Pancreas (tissue), 10 donors: Measurements from ENCODE around the gene SERPINA9. TPM values are rescaled to one million over a fixed set of nuclear protein-coding genes. Genes with fewer than 3 reads are reported as not detected.
"Not testable (repeated sequence)": the region's sequence is repeated elsewhere in the genome, so short reads cannot be mapped to it uniquely, and the experiment has no call there.

ENCODE experiments used
- ATAC-seq, 4 donors: fragments of 200-7000 bp; cut with Tn5 transposase; one replicate each; pipeline versions ENCODE4 v1.8.0 to v1.9.1; 2020; ENCODE audit warnings: mild to moderate bottlenecking in 4 of 4, moderate library complexity in 4 of 4
- DNase-seq, 6 donors: peaks; one replicate each; pipeline ENCODE4 v3.0.0-alpha.2; 2020
- FAIRE-seq: peaks from 2 replicates; lab custom pipeline; 2012; peaks lifted over from hg19 to GRCh38; lab: Jason Lieb, UNC
- H3K27ac ChIP-seq, 4 donors: fragments of 200-600 bp; sonication (generic); 1 replicate in 3 of 4; 2 replicates in 1 of 4; pipeline versions ENCODE4 v1.5.0 to v1.8.0; 2020
- H3K27me3 ChIP-seq, 4 donors: fragments of 200-600 bp; one replicate each; pipeline ENCODE4 v1.8.0; 2021
- H3K36me3 ChIP-seq, 3 donors: fragments of 200-600 bp; sonication (generic) in 1 of 3; one replicate each; pipeline versions ENCODE4 v1.5.0 to v1.8.0; 2020 to 2021
- H3K4me1 ChIP-seq, 3 donors: fragments of 200-600 bp; one replicate each; pipeline ENCODE4 v1.8.0; 2021
- H3K4me3 ChIP-seq, 4 donors: fragments of 200-600 bp; sonication (generic) in 2 of 4; one replicate each; pipeline versions ENCODE4 v1.5.0 to v1.8.0; 2020 to 2021
- H3K9me3 ChIP-seq, 4 donors: fragments of 200-600 bp; one replicate each; pipeline ENCODE4 v1.8.0; 2021
- CTCF ChIP-seq, 4 donors: fragments of 200-600 bp; sonication (generic) in 3 of 4; IDR thresholded peaks; one replicate each; pipeline versions ENCODE4 v1.5.0 to v1.8.0; 2021; ENCODE audit warnings: antibody characterized with exemption in 4 of 4
- WGBS, 2 donors: extraction: QIAGEN DNeasy Blood & Tissue Kit; methylation state at CpG; one replicate each; pipeline ENCODE4 v1.1.7; 2013; 5-methylcytosine and 5-hydroxymethylcytosine counted together
- intact Hi-C, 3 donors: fragments of 100-400 bp; cut with DNase I; formaldehyde crosslinking; loops; one replicate each; pipeline versions ENCODE4 v1.11.1 to v1.14.2; 2022
- polyA plus RNA-seq, 2 donors: library from polyadenylated mRNA; stranded (reverse); fragments of 200-250 nt; gene quantifications; one replicate each; pipeline ENCODE4 v1.2.3, GENCODE V29; 2013
- total RNA-seq, 6 donors: library from RNA; stranded (reverse); fragmentation: NEBNext Ultra II Directional in 4 of 6; extraction: Animal tissue kit (Norgen Biotek cat#: 25700) in 4 of 6; gene quantifications; one replicate each; pipeline versions ENCODE4 v1.2.1 to v1.2.4, GENCODE V29; 2021 to 2023
- donor health status: healthy with polysubstance abuse.
- donor health status: DM: no; HTN: no; CAD: no; lungs with moderate emphysema.
- donor health status: DM: no; HTN: no; CAD: no.
- donor health status: control.
- donor health status: control.
- donor health status: Bipolar disorder and iron deficiency.
- donor health status: DM: yes; HTN: yes; CAD: no.
- donor health status: DM: no; HTN: no; CAD: no.
- donor health status: DM: no; HTN: no; CAD: no.
- donor health status: DM: yes; HTN: yes; CAD: no.

SERPINA9 gene
- total and polyA plus RNA-seq, 8 donors: not detected

- 81 to 89% methylated on average over 7 of the region's 7 CpGs for WGBS, 2 donors
- no peak for TF ChIP-seq CTCF (IDR thresholded peaks at IDR 0.05)
- Histone ChIP-seq H3K4me3 (no peak overlapping the region), H3K9me3 (no peaks in the 10 kb centered on the region), H3K36me3 (no peaks in the 10 kb centered on the region), H3K27me3 (no peaks in the 10 kb centered on the region), H3K4me1 (no peaks in the 10 kb centered on the region), H3K27ac (no peak overlapping the region)
- intact Hi-C loops: no loop called here
- FAIRE-seq (no peak), ATAC-seq (no peak), DNase-seq (no peak)
These were observed 38.4 kb upstream of the SERPINA9 start for GRCh38 chr14:94514351-94514750.

DNA sequence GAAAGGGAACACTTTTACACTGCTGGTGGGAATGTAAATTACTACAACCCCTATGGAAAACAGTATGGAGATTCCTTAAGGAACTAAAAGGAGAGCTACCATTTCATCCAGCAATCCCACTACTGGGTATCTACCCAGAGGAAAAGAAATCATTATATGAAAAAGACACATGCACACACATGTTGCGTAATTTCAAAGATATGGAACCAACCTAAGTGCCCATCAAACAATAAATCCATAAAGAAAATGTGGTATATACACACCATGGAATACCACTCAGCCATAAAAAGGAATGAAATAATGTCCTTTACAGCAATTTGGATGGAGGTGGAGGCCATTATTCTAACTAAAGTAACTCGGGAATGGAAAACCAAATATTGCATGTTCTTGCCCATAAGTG is 34.5 kb upstream of the SERPINA9 start:
- H3K27me3 ChIP-seq, intact Hi-C loops, H3K36me3 ChIP-seq, H3K4me3 ChIP-seq, H3K9me3 ChIP-seq, H3K4me1 ChIP-seq, ATAC-seq, DNase-seq, FAIRE-seq, H3K27ac ChIP-seq: not testable (repeated sequence)
- WGBS, 2 donors: 62 to 69% methylated on average over 2 of the region's 2 CpGs

DNA sequence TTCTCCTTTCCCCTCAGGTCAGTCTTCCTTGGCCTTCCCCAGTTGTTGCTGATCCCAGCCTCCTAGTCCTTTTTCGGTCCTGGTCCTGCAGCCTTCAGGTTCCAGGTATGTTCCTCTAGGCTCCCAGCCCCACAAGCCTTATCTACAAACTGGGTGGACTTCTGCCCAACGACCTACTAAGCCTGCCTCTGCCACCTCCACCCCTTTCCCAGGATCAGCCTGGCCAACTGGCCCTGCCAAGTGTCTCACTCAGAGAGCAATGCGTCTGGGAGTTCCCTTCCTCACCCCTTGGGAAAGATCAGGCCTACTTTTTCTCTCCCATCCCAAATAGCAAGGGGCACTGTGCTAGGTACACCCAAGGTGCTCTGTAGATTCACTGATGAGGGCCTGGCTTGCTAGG is 33.4 kb upstream of the SERPINA9 start, which contains the start of gene SERPINA12:
Gene SERPINA12 (minus strand): TSS at position 114 of the 400 bp plus-strand sequence. CDS start 11,072 bp downstream, outside the sequence.
- Histone ChIP-seq H3K9me3 (no peaks in the 10 kb centered on the region), H3K27ac (no peak within 1 kb of the TSS), H3K4me3 (no peak within 1 kb of the TSS), H3K4me1 (no peaks in the 10 kb centered on the region), H3K36me3 (no peaks in the 10 kb centered on the region), H3K27me3 (no peaks in the 10 kb centered on the region)
- WGBS, 2 donors: 57 to 63% methylated on average over 3 of the region's 3 CpGs
- no peak for DNase-seq
- FAIRE-seq: no peak
- TF ChIP-seq CTCF (IDR thresholded peaks at IDR 0.05): no peak
- ATAC-seq: no peak
- intact Hi-C loops: no loop called here

DNA sequence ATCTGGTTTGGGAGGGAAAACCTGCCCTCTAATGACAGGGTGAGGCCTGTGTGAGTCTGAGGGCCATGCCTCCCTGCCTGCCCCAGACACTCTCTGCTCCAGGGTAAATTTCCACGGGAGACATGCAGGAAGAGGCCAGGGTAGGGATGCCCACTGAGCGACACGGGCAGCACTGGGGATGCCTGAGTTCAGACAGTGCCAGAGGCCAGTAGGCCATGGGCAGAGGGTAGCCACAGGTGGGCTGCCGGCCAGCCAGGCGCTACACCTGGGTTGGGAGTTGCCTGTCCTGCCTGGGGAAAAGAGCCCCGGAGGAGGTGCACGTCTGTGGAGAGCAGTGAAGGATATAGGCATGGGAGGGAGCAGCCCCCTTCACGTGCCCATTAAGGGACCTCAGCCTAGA is 29.6 kb upstream of the SERPINA9 start:
- intact Hi-C loops: no loop called here
- no peaks in the 10 kb centered on the region for H3K36me3 ChIP-seq
- H3K4me3 ChIP-seq: no peak overlapping the region
- H3K27ac ChIP-seq: no peak overlapping the region
- ATAC-seq (no peak), FAIRE-seq (no peak), DNase-seq (no peak)
- H3K9me3 ChIP-seq: no peaks in the 10 kb centered on the region
- WGBS, 2 donors: 83 to 87% methylated on average over 7 to 8 of the region's 8 CpGs
- TF ChIP-seq CTCF (IDR thresholded peaks at IDR 0.05): no peak
- H3K27me3 ChIP-seq: no peaks in the 10 kb centered on the region
- H3K4me1 ChIP-seq: no peaks in the 10 kb centered on the region

- FAIRE-seq: no peak
- 92 to 95% methylated on average over 4 of the region's 4 CpGs for WGBS, 2 donors
- intact Hi-C loops: no loop called here
- no peak for TF ChIP-seq CTCF (IDR thresholded peaks at IDR 0.05)
- Histone ChIP-seq H3K27ac (no peak overlapping the region), H3K27me3 (no peaks in the 10 kb centered on the region), H3K4me3 (no peak overlapping the region), H3K36me3 (no peaks in the 10 kb centered on the region), H3K4me1 (no peaks in the 10 kb centered on the region), H3K9me3 (no peaks in the 10 kb centered on the region)
- no peak for ATAC-seq
- DNase-seq: no peak
These were observed 29.2 kb upstream of the SERPINA9 start for GRCh38 chr14:94505206-94505605.
